ENCODE results near the gene DNAJC22. TPM values are rescaled to one million over a fixed set of nuclear protein-coding genes. Genes with fewer than 3 reads are reported as not detected.
"Not testable (repeated sequence)": the region's sequence is repeated elsewhere in the genome, so short reads cannot be mapped to it uniquely, and the experiment has no call there.

The DNAJC22 gene
- total RNA-seq, 4 donors from 2014 or later: 1.8 to 9.2 (median 3.0) TPM; not detected in 1

- no peak for ATAC-seq (ENCODE audit: low FRiP score)
- DNase-seq (ENCODE audit: low spot score): no peak
- TF ChIP-seq CTCF (IDR thresholded peaks at IDR 0.05): no peak
These were observed 30.7 kb downstream of the DNAJC22 start for GRCh38 chr12:49377386-49377785.

GRCh38 chr12:49380184-49380583 is 33.5 kb downstream of the DNAJC22 start:
- DNase-seq (ENCODE audit: low spot score); ATAC-seq (ENCODE audit: low FRiP score): not testable (repeated sequence)

GRCh38 chr12:49388682-49389386 is 42.1 kb downstream of the DNAJC22 start:
- ATAC-seq (ENCODE audit: low FRiP score): no peak
- TF ChIP-seq CTCF (IDR thresholded peaks at IDR 0.05): no peak
- DNase-seq (ENCODE audit: low spot score): no peak

GRCh38 chr12:49389387-49389703 is 42.7 kb downstream of the DNAJC22 start:
- no peak for ATAC-seq (ENCODE audit: low FRiP score)
- no peak for TF ChIP-seq CTCF (IDR thresholded peaks at IDR 0.05)
- DNase-seq (ENCODE audit: low spot score): no peak

GRCh38 chr12:49397000-49397399 is 50.3 kb downstream of the DNAJC22 start:
- TF ChIP-seq CTCF (IDR thresholded peaks at IDR 0.05): no peak
- DNase-seq (ENCODE audit: low spot score) (no peak), ATAC-seq (ENCODE audit: low FRiP score) (no peak)

GRCh38 chr12:49400304-49400703 is 53.6 kb downstream of the DNAJC22 start:
- no peak for ATAC-seq (ENCODE audit: low FRiP score)
- no peak for DNase-seq (ENCODE audit: low spot score)
- TF ChIP-seq CTCF (IDR thresholded peaks at IDR 0.05): no peak

Other genes with a start within 250 kb of the DNAJC22 start
- gene LMBR1L, start 236.0 kb upstream of the DNAJC22 start, total RNA-seq: 10 to 100 TPM; 23.2 to 68.4 (median 37.8) TPM
- 1,000 to 10,000 TPM in 1 of 4 donors, 100 to 1,000 TPM in 3; 608 to 1,018 (median 745) TPM for gene TUBA1B, start 215.5 kb upstream of the DNAJC22 start, total RNA-seq
- 100 to 1,000 TPM; 145 to 210 (median 159) TPM for gene TUBA1A, start 157.8 kb upstream of the DNAJC22 start, total RNA-seq
- gene TUBA1C, start 81.8 kb upstream of the DNAJC22 start, total RNA-seq: 100 to 1,000 TPM in 3 of 4 donors, 10 to 100 TPM in 1; 67.8 to 649 (median 241) TPM
- 1 to 10 TPM; 1.3 to 4.4 (median 2.7) TPM for gene PRPH, start 51.7 kb upstream of the DNAJC22 start, total RNA-seq
- gene TROAP, start 23.6 kb upstream of the DNAJC22 start, total RNA-seq: 1 to 10 TPM in 1 of 4 donors, under 1 TPM in 1, not detected in 2; 0.37 to 1.6 TPM
- gene C1QL4, start 9.7 kb upstream of the DNAJC22 start, total RNA-seq: 1 to 10 TPM in 1 of 4 donors, under 1 TPM in 1, not detected in 2; 0.65 to 1.1 TPM
- gene SPATS2, start 20.6 kb downstream of the DNAJC22 start, total RNA-seq: 10 to 100 TPM in 2 of 4 donors, 1 to 10 TPM in 2; 8.0 to 16.2 (median 9.7) TPM
- 1 to 10 TPM in 1 of 4 donors, under 1 TPM in 3; 0.63 to 1.7 (median 0.79) TPM for gene KCNH3, start 192.1 kb downstream of the DNAJC22 start, total RNA-seq
- gene MCRS1, start 221.3 kb downstream of the DNAJC22 start, total RNA-seq: 10 to 100 TPM; 31.2 to 57.2 (median 33.1) TPM